Measurements from ENCODE around the gene ERICH2.

ERICH2 gene

GRCh38 chr2:170736628-170737027, 33.5 kb upstream of the ERICH2 start:
- no peak for DNase-seq (ENCODE audit: low read depth, low spot score)
- Histone ChIP-seq H3K27me3 (ENCODE audit: insufficient read depth, insufficient read length) (no peaks in the 10 kb centered on the region), H3K4me1 (ENCODE audit: insufficient read depth, insufficient read length) (no peaks in the 10 kb centered on the region), H3K9ac (ENCODE audit: insufficient read length, low read depth) (no peak overlapping the region), H3K4me3 (ENCODE audit: insufficient read length, low read depth) (no peak overlapping the region), H3K9me3 (ENCODE audit: insufficient read depth, low read length) (peaks cover 3% of the 10 kb centered on the region; the same call in 1 of the 2 replicates), H3K36me3 (ENCODE audit: insufficient read depth, insufficient read length, low read length) (no peaks in the 10 kb centered on the region)
- TF ChIP-seq SUZ12 (IDR thresholded peaks at IDR 0.05; ENCODE audit: extremely low read depth, insufficient read depth, insufficient read length) (no peak), ZNF274 (IDR thresholded peaks at IDR 0.05; ENCODE audit: low read depth, low read length) (no peak), YY1 (IDR thresholded peaks at IDR 0.05; ENCODE audit: insufficient read depth, insufficient read length) (no peak)

GRCh38 chr2:170737406-170737805, 32.8 kb upstream of the ERICH2 start:
- TF ChIP-seq YY1 (IDR thresholded peaks at IDR 0.05; ENCODE audit: insufficient read depth, insufficient read length) (no peak), ZNF274 (IDR thresholded peaks at IDR 0.05; ENCODE audit: low read depth, low read length) (no peak), SUZ12 (IDR thresholded peaks at IDR 0.05; ENCODE audit: extremely low read depth, insufficient read depth, insufficient read length) (no peak)
- Histone ChIP-seq H3K27me3 (ENCODE audit: insufficient read depth, insufficient read length) (no peaks in the 10 kb centered on the region), H3K9me3 (ENCODE audit: insufficient read depth, low read length) (peaks cover 3% of the 10 kb centered on the region; the same call in 1 of the 2 replicates), H3K4me1 (ENCODE audit: insufficient read depth, insufficient read length) (no peaks in the 10 kb centered on the region), H3K9ac (ENCODE audit: insufficient read length, low read depth) (no peak overlapping the region), H3K4me3 (ENCODE audit: insufficient read length, low read depth) (no peak overlapping the region), H3K36me3 (ENCODE audit: insufficient read depth, insufficient read length, low read length) (no peaks in the 10 kb centered on the region)
- DNase-seq (ENCODE audit: low read depth, low spot score) = no peak

- Histone ChIP-seq H3K36me3 (ENCODE audit: insufficient read depth, insufficient read length, low read length) (no peaks in the 10 kb centered on the region), H3K9ac (ENCODE audit: insufficient read length, low read depth) (no peak overlapping the region), H3K4me1 (ENCODE audit: insufficient read depth, insufficient read length) (no peaks in the 10 kb centered on the region), H3K27me3 (ENCODE audit: insufficient read depth, insufficient read length) (no peaks in the 10 kb centered on the region), H3K4me3 (ENCODE audit: insufficient read length, low read depth) (no peak overlapping the region), H3K9me3 (ENCODE audit: insufficient read depth, low read length) (peaks cover 3% of the 10 kb centered on the region; the same call in 1 of the 2 replicates)
- no peak for DNase-seq (ENCODE audit: low read depth, low spot score)
- TF ChIP-seq ZNF274 (IDR thresholded peaks at IDR 0.05; ENCODE audit: low read depth, low read length) = no peak
- no peak for TF ChIP-seq SUZ12 (IDR thresholded peaks at IDR 0.05; ENCODE audit: extremely low read depth, insufficient read depth, insufficient read length)
- TF ChIP-seq YY1 (IDR thresholded peaks at IDR 0.05; ENCODE audit: insufficient read depth, insufficient read length) = no peak
Measured at GRCh38 chr2:170737821-170738220, 32.4 kb upstream of the ERICH2 start.

GRCh38 chr2:170739048-170739447, 31.1 kb upstream of the ERICH2 start:
- Histone ChIP-seq H3K9ac (ENCODE audit: insufficient read length, low read depth) (no peak overlapping the region), H3K9me3 (ENCODE audit: insufficient read depth, low read length) (peaks cover 3% of the 10 kb centered on the region; the same call in 1 of the 2 replicates), H3K4me1 (ENCODE audit: insufficient read depth, insufficient read length) (no peaks in the 10 kb centered on the region), H3K4me3 (ENCODE audit: insufficient read length, low read depth) (no peak overlapping the region), H3K36me3 (ENCODE audit: insufficient read depth, insufficient read length, low read length) (no peaks in the 10 kb centered on the region), H3K27me3 (ENCODE audit: insufficient read depth, insufficient read length) (no peaks in the 10 kb centered on the region)
- TF ChIP-seq YY1 (IDR thresholded peaks at IDR 0.05; ENCODE audit: insufficient read depth, insufficient read length) = no peak
- TF ChIP-seq ZNF274 (IDR thresholded peaks at IDR 0.05; ENCODE audit: low read depth, low read length) = no peak
- no peak for TF ChIP-seq SUZ12 (IDR thresholded peaks at IDR 0.05; ENCODE audit: extremely low read depth, insufficient read depth, insufficient read length)
- DNase-seq (ENCODE audit: low read depth, low spot score) = no peak

DNA sequence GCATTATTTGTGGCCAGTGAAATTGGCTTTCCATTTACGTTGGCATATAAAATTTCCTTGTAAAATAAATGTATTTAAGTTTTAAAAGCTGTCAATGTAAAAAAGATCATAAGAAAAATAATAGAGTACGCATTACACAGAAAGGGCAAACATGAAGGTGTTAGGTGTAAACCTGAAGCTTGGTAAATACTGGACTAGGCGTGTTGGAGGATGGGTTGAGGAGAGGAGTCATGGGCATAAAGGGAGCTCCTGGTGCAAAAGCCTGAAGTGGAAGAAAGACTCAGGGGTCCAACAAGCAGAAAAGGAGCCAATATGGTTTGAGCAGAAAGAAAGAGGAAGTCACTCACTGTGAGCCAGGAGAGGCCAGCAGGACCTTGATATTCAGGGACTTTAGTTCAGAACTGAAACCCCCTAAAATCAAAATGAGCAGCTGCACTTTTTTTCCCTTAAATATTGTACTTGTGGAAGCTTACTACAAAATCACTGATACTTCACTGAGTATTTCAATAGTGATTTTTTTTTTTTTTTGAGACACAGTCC, 30.6 kb upstream of the ERICH2 start:
- TF ChIP-seq ZNF274 (IDR thresholded peaks at IDR 0.05; ENCODE audit: low read depth, low read length) (no peak), SUZ12 (IDR thresholded peaks at IDR 0.05; ENCODE audit: extremely low read depth, insufficient read depth, insufficient read length) (no peak), YY1 (IDR thresholded peaks at IDR 0.05; ENCODE audit: insufficient read depth, insufficient read length) (no peak)
- no peak overlapping the region for H3K4me3 ChIP-seq (ENCODE audit: insufficient read length, low read depth)
- no peaks in the 10 kb centered on the region for H3K36me3 ChIP-seq (ENCODE audit: insufficient read depth, insufficient read length, low read length)
- H3K4me1 ChIP-seq (ENCODE audit: insufficient read depth, insufficient read length) = no peaks in the 10 kb centered on the region
- no peaks in the 10 kb centered on the region for H3K27me3 ChIP-seq (ENCODE audit: insufficient read depth, insufficient read length)
- H3K9me3 ChIP-seq (ENCODE audit: insufficient read depth, low read length) = peaks cover 3% of the 10 kb centered on the region; the same call in 1 of the 2 replicates
- no peak overlapping the region for H3K9ac ChIP-seq (ENCODE audit: insufficient read length, low read depth)
- no peak for DNase-seq (ENCODE audit: low read depth, low spot score)

DNA sequence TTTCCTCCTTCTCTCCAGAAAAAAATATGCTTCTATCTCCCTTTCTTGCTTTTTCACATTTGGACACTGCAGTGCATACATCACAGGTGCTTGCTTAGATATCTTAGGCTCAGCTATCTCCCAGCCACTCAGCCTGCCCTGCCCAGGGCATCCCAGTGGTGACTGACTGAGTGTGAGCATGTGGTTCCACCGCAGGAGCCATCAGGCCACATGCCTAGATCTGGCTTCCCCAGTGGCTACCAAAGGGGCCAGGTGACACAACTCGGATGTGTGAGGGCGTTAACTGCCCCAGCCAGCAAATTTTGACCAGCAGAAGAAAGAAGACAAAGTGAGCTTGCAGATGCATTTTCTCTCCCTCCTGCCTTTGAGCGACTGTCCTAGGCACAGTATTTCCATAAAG, 29.5 kb upstream of the ERICH2 start:
- Histone ChIP-seq H3K4me3 (ENCODE audit: insufficient read length, low read depth) (no peak overlapping the region), H3K4me1 (ENCODE audit: insufficient read depth, insufficient read length) (no peaks in the 10 kb centered on the region), H3K36me3 (ENCODE audit: insufficient read depth, insufficient read length, low read length) (no peaks in the 10 kb centered on the region), H3K27me3 (ENCODE audit: insufficient read depth, insufficient read length) (no peaks in the 10 kb centered on the region), H3K9ac (ENCODE audit: insufficient read length, low read depth) (no peak overlapping the region), H3K9me3 (ENCODE audit: insufficient read depth, low read length) (peaks cover 3% of the 10 kb centered on the region; the same call in 1 of the 2 replicates)
- DNase-seq (ENCODE audit: low read depth, low spot score) = no peak
- no peak for TF ChIP-seq ZNF274 (IDR thresholded peaks at IDR 0.05; ENCODE audit: low read depth, low read length)
- no peak for TF ChIP-seq SUZ12 (IDR thresholded peaks at IDR 0.05; ENCODE audit: extremely low read depth, insufficient read depth, insufficient read length)
- no peak for TF ChIP-seq YY1 (IDR thresholded peaks at IDR 0.05; ENCODE audit: insufficient read depth, insufficient read length)

GRCh38 chr2:170742000-170742399, 28.2 kb upstream of the ERICH2 start:
- Histone ChIP-seq H3K9ac (ENCODE audit: insufficient read length, low read depth) (no peak overlapping the region), H3K36me3 (ENCODE audit: insufficient read depth, insufficient read length, low read length) (no peaks in the 10 kb centered on the region), H3K27me3 (ENCODE audit: insufficient read depth, insufficient read length) (no peaks in the 10 kb centered on the region), H3K4me3 (ENCODE audit: insufficient read length, low read depth) (no peak overlapping the region), H3K9me3 (ENCODE audit: insufficient read depth, low read length) (peaks cover 3% of the 10 kb centered on the region; the same call in 1 of the 2 replicates), H3K4me1 (ENCODE audit: insufficient read depth, insufficient read length) (no peaks in the 10 kb centered on the region)
- no peak for TF ChIP-seq SUZ12 (IDR thresholded peaks at IDR 0.05; ENCODE audit: extremely low read depth, insufficient read depth, insufficient read length)
- TF ChIP-seq YY1 (IDR thresholded peaks at IDR 0.05; ENCODE audit: insufficient read depth, insufficient read length) = no peak
- TF ChIP-seq ZNF274 (IDR thresholded peaks at IDR 0.05; ENCODE audit: low read depth, low read length) = no peak
- DNase-seq (ENCODE audit: low read depth, low spot score) = no peak
